DMS153 treated with DMSO at 0.1 percent for 48 hours (cell line): ENCODE results near the gene IRF2.
A peak's percentile ranks its signal among the peaks of the same experiment; 100 is the strongest.
"Not testable (repeated sequence)": the region's sequence is repeated elsewhere in the genome, so short reads cannot be mapped to it uniquely, and the experiment has no call there.

Experiments
- DNase-seq: peaks from one replicate; lab custom pipeline; 2025; ENCODE audit not compliant: unreplicated experiment; lab: John Stamatoyannopoulos, UW

Gene IRF2

DNA sequence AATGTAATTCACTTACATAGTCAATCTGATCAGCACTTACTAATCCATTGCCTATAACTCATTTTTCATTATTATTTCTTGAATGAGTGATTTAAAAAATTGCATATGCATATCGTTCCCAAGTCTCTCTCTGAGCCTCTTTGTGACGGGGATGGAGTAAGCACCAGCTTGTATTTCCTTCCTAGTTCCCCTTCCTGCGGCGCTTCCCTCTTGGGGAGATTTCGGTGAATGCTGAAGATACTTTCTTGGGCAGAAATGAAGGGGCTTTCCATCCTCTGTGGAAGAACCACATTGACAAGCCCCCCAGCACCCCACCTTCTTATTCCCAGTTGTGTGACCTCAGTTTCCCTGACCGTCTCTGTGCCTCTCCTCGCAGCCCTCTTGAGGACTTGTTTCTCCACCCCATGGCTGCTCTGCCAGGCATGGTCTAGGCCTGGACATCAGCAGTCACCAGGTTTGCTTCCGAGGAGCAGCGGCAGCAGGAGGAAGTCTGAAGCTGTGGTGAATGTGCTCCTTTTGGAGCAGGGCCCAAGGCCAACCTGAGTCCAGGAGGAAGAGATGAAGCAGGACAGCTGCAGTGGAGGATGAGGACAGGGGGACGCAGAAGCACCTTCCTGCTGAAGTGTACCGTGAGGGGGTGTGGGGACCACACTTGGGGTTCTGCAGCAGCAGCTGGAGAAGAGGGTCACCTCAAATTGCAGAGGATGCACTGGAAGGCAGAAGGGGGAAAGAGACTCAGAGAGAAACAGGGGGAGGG, 124.9 kb downstream of the IRF2 start:
- DNase-seq = no peak

- no peak for DNase-seq
These were observed 125.8 kb downstream of the IRF2 start for GRCh38 chr4:184348311-184349233.

DNA sequence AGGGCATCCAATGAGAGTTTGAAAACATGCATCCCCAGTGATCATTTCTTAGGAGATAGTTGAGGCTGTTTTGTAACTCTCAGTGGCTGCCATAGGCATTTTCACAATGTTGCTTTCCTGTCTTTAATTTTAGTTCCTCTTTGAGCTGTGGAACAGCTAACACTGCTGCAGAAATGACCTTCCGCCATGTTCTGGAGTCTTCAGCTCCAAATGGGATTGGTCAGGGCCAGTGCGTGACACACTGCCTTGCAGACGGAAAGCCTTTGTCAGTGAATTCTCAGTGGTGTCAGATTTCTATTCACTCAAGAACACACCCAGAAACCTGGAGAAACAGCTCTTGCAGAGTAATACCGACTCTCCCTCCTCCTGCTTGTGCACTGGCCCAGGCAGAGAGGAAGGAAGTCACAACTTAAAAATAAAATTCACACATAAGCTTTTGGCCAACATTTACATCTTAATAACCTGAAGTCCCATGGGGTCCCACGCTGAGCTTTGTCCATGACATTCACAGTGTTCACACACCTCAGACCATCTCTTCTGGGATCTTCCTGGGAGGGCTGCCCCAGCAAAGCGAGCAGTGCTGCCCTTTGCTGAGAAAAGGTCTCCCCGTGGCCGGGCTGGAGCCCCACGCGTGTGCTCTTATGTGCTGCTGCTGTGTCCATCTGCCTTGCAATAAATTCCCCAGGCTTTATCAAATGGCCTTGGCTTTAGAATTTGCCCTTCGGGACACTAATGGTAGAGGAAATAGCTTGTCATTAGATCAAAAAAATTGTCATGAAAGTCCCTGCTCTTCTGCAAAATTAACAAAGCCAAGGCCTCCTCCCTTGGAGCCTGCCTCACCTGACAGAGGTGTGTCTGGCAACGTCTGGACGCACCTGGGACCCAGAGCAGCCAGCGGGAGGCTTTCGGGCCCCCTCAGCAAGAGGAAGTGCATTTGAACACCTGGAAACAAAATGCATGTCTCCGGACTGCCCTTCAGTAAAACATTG, 126.8 kb downstream of the IRF2 start:
- peak; percentile 66 for DNase-seq

GRCh38 chr4:184346682-184347081, 127.7 kb downstream of the IRF2 start:
- DNase-seq = no peak

DNA sequence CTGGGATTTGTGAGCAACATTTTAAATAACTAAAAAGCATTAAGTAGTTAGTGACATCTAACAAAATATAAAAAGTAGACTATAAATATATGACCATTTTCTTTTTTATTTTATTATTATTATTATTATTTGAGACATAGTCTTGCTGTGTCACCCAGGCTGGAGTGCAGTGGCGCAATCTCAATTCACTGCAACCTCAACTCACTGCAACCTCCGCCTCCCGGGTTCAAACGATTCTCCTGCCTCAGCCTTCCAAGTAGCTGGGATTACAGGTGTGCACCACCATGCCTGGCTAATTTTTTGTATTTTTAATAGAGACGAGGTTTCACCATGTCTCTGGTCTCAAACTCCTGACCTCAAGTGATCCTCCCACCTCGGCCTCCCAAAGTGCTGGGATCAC, 128.1 kb downstream of the IRF2 start:
- DNase-seq = not testable (repeated sequence)

- no peak for DNase-seq
These were observed 128.8 kb downstream of the IRF2 start for GRCh38 chr4:184345573-184345922.

GRCh38 chr4:184344899-184345572, 129.3 kb downstream of the IRF2 start:
- no peak for DNase-seq

DNA sequence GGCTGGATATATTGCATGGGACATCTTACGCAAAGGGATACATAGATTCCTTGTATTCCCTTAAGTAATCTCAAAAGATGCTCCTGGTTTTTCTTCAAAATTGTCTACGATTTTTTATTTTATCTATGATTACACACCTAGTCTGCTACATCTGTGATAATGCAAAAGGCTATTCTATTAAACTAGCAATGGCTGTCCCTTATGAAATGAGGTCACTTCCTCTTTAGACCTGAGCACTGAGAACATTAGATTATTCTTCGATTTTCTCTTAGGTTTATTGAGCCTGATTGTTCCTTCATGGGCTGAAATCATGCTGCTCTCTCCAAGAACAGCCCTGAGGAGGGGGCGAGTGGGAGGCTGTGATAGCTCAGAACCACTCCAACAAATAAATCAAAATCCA, 129.9 kb downstream of the IRF2 start:
- DNase-seq = no peak

GRCh38 chr4:184343502-184344177, 130.7 kb downstream of the IRF2 start:
- peak; percentile 64 for DNase-seq

DNA sequence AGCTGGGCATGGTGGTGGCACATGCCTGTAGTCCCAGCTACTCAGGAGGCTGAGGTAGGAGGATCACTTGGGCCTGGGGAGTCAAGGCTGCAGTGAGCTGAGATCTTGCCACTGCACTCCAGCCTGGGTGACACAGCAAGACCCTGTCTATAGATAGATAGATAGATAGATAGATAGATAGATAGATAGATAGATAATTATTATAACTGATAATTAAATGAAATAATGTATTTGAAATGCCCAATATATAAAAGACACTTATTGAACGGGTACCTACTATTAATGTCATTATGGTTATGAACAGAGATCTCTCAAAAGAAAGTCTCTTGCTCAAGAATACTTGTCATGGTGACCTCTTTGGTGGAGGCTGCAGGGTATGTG, 131.5 kb downstream of the IRF2 start:
- not testable (repeated sequence) for DNase-seq

DNA sequence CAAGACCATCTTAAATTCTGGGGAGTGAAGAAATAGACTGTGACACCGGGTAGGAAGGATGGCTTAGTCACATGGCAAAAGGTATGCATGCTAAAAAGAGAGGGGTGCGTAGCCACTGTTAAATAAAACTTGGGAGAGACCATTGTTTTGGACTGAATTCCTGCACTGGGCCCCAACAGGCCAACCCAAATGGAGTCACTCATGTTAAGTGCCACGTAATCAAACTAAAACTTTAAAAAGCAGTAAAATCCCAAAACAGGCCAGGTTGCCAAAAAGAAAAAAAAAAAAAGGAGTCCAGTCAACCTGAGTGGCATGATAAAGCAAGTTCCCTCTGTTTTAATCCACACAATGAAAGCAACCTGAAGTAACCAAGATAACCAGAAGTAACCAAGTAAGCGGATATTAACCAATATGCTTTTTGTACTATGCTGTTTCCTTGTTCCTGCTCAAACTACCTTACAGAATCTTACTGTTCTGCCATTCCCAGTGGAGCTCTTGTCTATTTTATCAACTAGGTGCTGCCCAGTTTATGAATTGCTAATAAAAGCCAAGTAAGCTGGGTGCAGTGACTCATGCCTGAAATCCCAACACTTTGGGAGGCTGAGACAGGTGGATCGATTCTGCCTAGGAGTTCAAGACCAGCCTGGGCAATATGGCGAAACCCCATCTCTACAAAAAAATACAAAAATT, 132.0 kb downstream of the IRF2 start:
- no peak for DNase-seq

DNA sequence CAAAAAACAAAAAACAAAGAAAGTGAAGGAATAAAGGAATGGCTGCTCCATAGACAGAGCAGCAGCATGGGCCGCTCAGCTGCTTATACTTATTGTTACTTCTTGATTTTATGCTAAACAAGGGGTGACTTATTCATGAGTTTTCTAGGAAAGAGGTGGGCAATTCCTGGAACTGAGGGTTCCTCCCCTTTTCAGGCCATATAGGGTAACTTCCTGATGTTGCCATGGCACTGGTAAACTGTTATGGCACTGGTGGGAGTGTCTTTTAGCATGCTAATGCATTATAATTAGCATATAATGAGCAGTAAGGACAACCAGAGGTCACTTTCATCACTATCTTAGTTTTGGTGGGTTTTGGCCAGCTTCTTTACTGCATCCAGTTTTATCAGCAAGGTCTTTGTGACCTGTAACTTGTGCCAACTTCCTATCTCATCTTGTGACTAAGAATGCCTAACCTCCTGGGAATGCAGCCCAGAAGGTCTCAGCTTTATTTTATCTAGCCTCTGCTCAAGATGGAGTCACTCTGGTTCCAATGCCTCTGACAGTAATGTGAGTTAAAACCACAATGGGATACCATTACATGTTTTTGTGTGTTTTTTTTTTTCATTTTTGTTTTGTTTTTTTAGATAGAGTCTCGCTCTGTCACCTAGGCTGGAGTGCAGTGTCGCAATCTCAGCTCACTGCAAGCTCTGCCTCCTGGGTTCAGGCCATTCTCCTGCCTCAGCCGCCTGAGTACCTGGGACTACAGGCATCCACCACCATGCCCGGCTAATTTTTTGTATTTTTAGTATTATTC, 134.8 kb downstream of the IRF2 start:
- DNase-seq = not testable (repeated sequence)

- no peak for DNase-seq
These were observed 136.4 kb downstream of the IRF2 start for GRCh38 chr4:184337907-184338306.
